IMR-90 (cell line): ENCODE results near the gene ABCC10. TPM values are rescaled to one million over a fixed set of nuclear protein-coding genes. Genes with fewer than 3 reads are reported as not detected.

Source experiments
- ATAC-seq: fragments of 200-7000 bp; cut with Tn5 transposase; 2 replicates; pipeline ENCODE4 v1.9.1; 2020; ENCODE audit warnings: low read depth, mild to moderate bottlenecking, moderate library complexity
- BruUV-seq: library from RNA; stranded (reverse); fragments of 400-500 nt; replicated peaks from 2 replicates; lab custom pipeline; 2021; lab: Mats Ljungman, UMichigan
- CTCF ChIA-PET: fragments of 300-600 bp; formaldehyde crosslinking; extraction: SDS; loops from one replicate; lab custom pipeline; 2021; ENCODE audit warnings: antibody characterized with exemption; lab: Yijun Ruan, JAX
- POLR2A ChIA-PET: fragments of 300-600 bp; sonication (Branson Sonifier 250); formaldehyde crosslinking; loops from one replicate; lab custom pipeline; 2022; ENCODE audit warnings: antibody characterized with exemption; ENCODE audit not compliant: unreplicated experiment; lab: Charles Lee
- DNase-seq: peaks from one replicate; pipeline ENCODE4 v3.0.0; 2013
- H2AFZ ChIP-seq: replicated peaks from 2 replicates; pipeline ENCODE3; 2013; ENCODE audit warnings: low read length, mild to moderate bottlenecking; ENCODE audit not compliant: poor library complexity
- H2AK5ac ChIP-seq: 2 replicates; pipeline ENCODE4 v1.6.1; 2013; ENCODE audit warnings: low read depth, low read length, inconsistent platforms
- H2AK9ac ChIP-seq: replicated peaks from 2 replicates; pipeline ENCODE3; 2013; ENCODE audit warnings: mild to moderate bottlenecking, low read depth, low read length, moderate library complexity; ENCODE audit not compliant: poor library complexity
- H2BK120ac ChIP-seq: 2 replicates; pipeline ENCODE4 v1.6.1; 2013; ENCODE audit warnings: low read depth, low read length, inconsistent platforms
- H2BK15ac ChIP-seq: 3 replicates; pipeline ENCODE4 v1.6.1; 2013; ENCODE audit warnings: low read depth, low read length, inconsistent platforms
- H2BK20ac ChIP-seq: 2 replicates; pipeline ENCODE4 v1.6.1; 2013; ENCODE audit warnings: low read depth, mild to moderate bottlenecking, inconsistent platforms, low read length, moderate library complexity
- H2BK5ac ChIP-seq: 2 replicates; pipeline ENCODE4 v1.6.1; 2013; ENCODE audit warnings: mild to moderate bottlenecking, low read depth, low read length, inconsistent platforms; ENCODE audit not compliant: poor library complexity, severe bottlenecking
- H3K14ac ChIP-seq: replicated peaks from 2 replicates; pipeline ENCODE4 v1.6.1; 2013; ENCODE audit warnings: low read depth, low read length, inconsistent platforms
- H3K18ac ChIP-seq: 2 replicates; pipeline ENCODE4 v1.6.1; 2013; ENCODE audit warnings: low read depth, low read length, control low read depth
- H3K23ac ChIP-seq: 2 replicates; pipeline ENCODE4 v1.6.1; 2013; ENCODE audit warnings: low read depth, low read length, inconsistent platforms
- H3K27ac ChIP-seq: 2 replicates; pipeline ENCODE4 v1.5.1; 2013; ENCODE audit warnings: mild to moderate bottlenecking, control low read depth, low read length; ENCODE audit not compliant: insufficient read depth
- H3K27me3 ChIP-seq: 2 replicates; pipeline ENCODE4 v1.6.1; 2013; ENCODE audit warnings: low read length; ENCODE audit not compliant: control insufficient read depth, insufficient read depth
- H3K36me3 ChIP-seq: 2 replicates; pipeline ENCODE4 v1.6.1; 2013; ENCODE audit warnings: low read length, mixed read lengths; ENCODE audit not compliant: control insufficient read depth, insufficient read depth
- H3K4ac ChIP-seq: 2 replicates; pipeline ENCODE4 v1.6.1; 2013; ENCODE audit warnings: low read depth, low read length, inconsistent platforms
- H3K4me1 ChIP-seq: 2 replicates; pipeline ENCODE4 v1.6.1; 2013; ENCODE audit warnings: low read length, mixed read lengths; ENCODE audit not compliant: control insufficient read depth, insufficient read depth
- H3K4me2 ChIP-seq: 2 replicates; pipeline ENCODE4 v1.6.1; 2013; ENCODE audit warnings: low read depth, mild to moderate bottlenecking, control low read depth, low read length, moderate library complexity
- H3K4me3 ChIP-seq: 2 replicates; pipeline ENCODE4 v1.5.1; 2013; ENCODE audit warnings: low read depth, mild to moderate bottlenecking, control low read depth, low read length, moderate library complexity; ENCODE audit not compliant: insufficient read depth
- H3K56ac ChIP-seq: 2 replicates; pipeline ENCODE4 v1.6.1; 2013; ENCODE audit warnings: low read length, inconsistent platforms; ENCODE audit not compliant: insufficient read depth; ENCODE audit errors: extremely low read depth
- H3K79me1 ChIP-seq, 2 experiments: 2 replicates each; pipeline ENCODE4 v1.6.1; 2013; ENCODE audit warnings: low read length in 2 of 2, inconsistent platforms in 1 of 2, low read depth in 1 of 2
- H3K9ac ChIP-seq: 2 replicates; pipeline ENCODE4 v1.6.1; 2013; ENCODE audit warnings: low read depth, low read length, control low read depth
- H3K9me1 ChIP-seq: 2 replicates; pipeline ENCODE4 v1.6.1; 2013; ENCODE audit warnings: low read length, inconsistent platforms; ENCODE audit not compliant: insufficient read depth
- H3K9me3 ChIP-seq: 2 replicates; pipeline ENCODE4 v1.6.1; 2013; ENCODE audit warnings: low read length; ENCODE audit not compliant: control insufficient read depth, insufficient read depth
- H4K20me1 ChIP-seq: 2 replicates; pipeline ENCODE4 v1.6.1; 2013; ENCODE audit warnings: low read length, inconsistent platforms; ENCODE audit not compliant: insufficient read depth
- H4K5ac ChIP-seq: 2 replicates; pipeline ENCODE4 v1.6.1; 2013; ENCODE audit warnings: mild to moderate bottlenecking, low read depth, low read length, control low read depth
- H4K8ac ChIP-seq, 2 experiments: 2 replicates each; pipeline ENCODE4 v1.6.1; 2013; ENCODE audit warnings: low read depth in 2 of 2, low read length in 2 of 2, control low read depth in 1 of 2, inconsistent platforms in 1 of 2
- H4K91ac ChIP-seq: 2 replicates; pipeline ENCODE4 v1.6.1; 2013; ENCODE audit warnings: low read depth, low read length, inconsistent platforms; ENCODE audit not compliant: insufficient read depth
- BHLHE40 ChIP-seq: fragments of 150-350 bp; IDR thresholded peaks from 2 replicates; pipeline ENCODE4 v1.6.1; 2016; ENCODE audit warnings: mild to moderate bottlenecking, low read depth, low read length
- CHD1 ChIP-seq: IDR thresholded peaks from 2 replicates; pipeline ENCODE4 v1.6.1; 2012; ENCODE audit warnings: low read depth, low read length, improper control_type of control experiment
- CTCF ChIP-seq: conservative IDR thresholded peaks from 2 replicates; pipeline ENCODE4 v1.5.1; 2012; ENCODE audit warnings: mild to moderate bottlenecking, low read depth, low read length, improper control_type of control experiment
- FOS ChIP-seq: fragments of 150-350 bp; IDR thresholded peaks from 2 replicates; pipeline ENCODE4 v1.6.1; 2016; ENCODE audit warnings: low read depth, low read length
- MAFK ChIP-seq: IDR thresholded peaks from 2 replicates; pipeline ENCODE4 v1.6.1; 2012; ENCODE audit warnings: low read depth, low read length, improper control_type of control experiment
- MAZ ChIP-seq: IDR thresholded peaks from 2 replicates; pipeline ENCODE4 v1.6.1; 2012; ENCODE audit warnings: low read depth, mild to moderate bottlenecking, low read length, improper control_type of control experiment, moderate library complexity, borderline replicate concordance
- NFE2L2 ChIP-seq: fragments of 150-350 bp; IDR thresholded peaks from 2 replicates; pipeline ENCODE4 v1.6.1; 2016; ENCODE audit warnings: low read depth, mild to moderate bottlenecking, low read length
- POLR2A ChIP-seq: IDR thresholded peaks from 2 replicates; pipeline ENCODE4 v1.6.1; 2012; ENCODE audit warnings: mild to moderate bottlenecking, low read depth, low read length
- RAD21 ChIP-seq: IDR thresholded peaks from 2 replicates; pipeline ENCODE4 v1.6.1; 2012; ENCODE audit warnings: low read length, improper control_type of control experiment
- RCOR1 ChIP-seq: IDR thresholded peaks from 2 replicates; pipeline ENCODE4 v1.6.1; 2012; ENCODE audit warnings: mild to moderate bottlenecking, low read length, improper control_type of control experiment; ENCODE audit not compliant: insufficient replicate concordance
- SMC3 ChIP-seq: fragments of 150-350 bp; IDR thresholded peaks from 2 replicates; pipeline ENCODE4 v1.6.1; 2016; ENCODE audit warnings: low read depth, mild to moderate bottlenecking, antibody characterized with exemption, low read length, moderate library complexity
- WGBS, 2 experiments: methylation state at CpG; one replicate each; pipeline versions ENCODE4 v1.1.5 to v1.1.7; 2013; ENCODE audit warnings: missing lambda C conversion rate in 2 of 2; ENCODE audit not compliant: insufficient read length in 1 of 2; ENCODE audit errors: extremely low coverage in 2 of 2; 5-methylcytosine and 5-hydroxymethylcytosine counted together
- dilution Hi-C: fragments of 300-500 bp; cut with HindIII; formaldehyde crosslinking; loops from one replicate; pipeline ENCODE4 v1.14.3; 2018; ENCODE audit warnings: low sequenced_read_pairs; ENCODE audit not compliant: unreplicated experiment
- in situ Hi-C: fragments of 300-500 bp; cut with MboI; formaldehyde crosslinking; loops from 3 replicates; pipeline ENCODE4 v1.14.3; 2019; ENCODE audit warnings: low sequenced_read_pairs, inconsistent platforms, mixed read lengths
- intact Hi-C: fragments of 100-400 bp; cut with micrococcal nuclease; formaldehyde crosslinking; loops from 2 replicates; pipeline ENCODE4 v1.10.0; 2022
- polyA plus RNA-seq, 3 experiments: library from polyadenylated mRNA; depleted of rRNA; stranded (reverse); fragments of >200 nt; gene quantifications; 2 replicates each; pipeline ENCODE4 v1.2.3, GENCODE V29; 2012; ENCODE audit warnings: low replicate concordance in 1 of 3
- total RNA-seq: library from RNA; depleted of rRNA; stranded (reverse); fragments of >200 nt; gene quantifications from 2 replicates; pipeline ENCODE4 v1.2.3, GENCODE V29; 2012
- TF ChIP-seq, protein P1 (sequence below): fragments of 150-350 bp; IDR thresholded peaks from 2 replicates; pipeline ENCODE4 v1.6.1; 2017; ENCODE audit warnings: mild to moderate bottlenecking, antibody characterized with exemption, low read length, low read depth
- TF ChIP-seq, protein P2 (sequence below): fragments of 150-350 bp; IDR thresholded peaks from 2 replicates; pipeline ENCODE4 v1.6.1; 2016; ENCODE audit warnings: low read depth, mild to moderate bottlenecking, low read length, moderate library complexity, borderline replicate concordance

Gene ABCC10
- total and polyA plus RNA-seq, 2 of the 4 experiments (the other 2 are of a cell fraction) = 7.0 to 26.3 TPM

DNA sequence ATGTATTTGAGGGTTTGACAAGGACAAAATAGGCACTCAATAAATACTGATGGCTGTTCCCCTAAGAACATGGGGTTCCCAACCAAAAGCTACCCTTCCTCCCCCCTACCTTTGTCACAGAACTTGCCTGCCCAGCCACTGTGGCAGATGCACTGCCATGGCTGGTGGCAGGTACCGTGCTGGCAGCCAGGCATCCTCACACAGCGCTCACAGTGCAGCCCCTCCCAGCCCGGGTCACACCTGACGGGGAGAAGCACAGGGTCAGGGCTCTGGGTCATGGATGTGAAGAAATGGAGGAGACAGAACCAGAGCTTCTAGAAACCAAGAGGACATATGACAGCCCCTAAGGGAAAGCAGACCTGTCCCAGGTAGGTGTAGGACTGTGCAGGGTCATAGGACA lies 25.6 kb downstream of the ABCC10 start:
- no peak for TF ChIP-seq FOS
- TF ChIP-seq RAD21 = no peak
- TF ChIP-seq CHD1 = no peak
- TF ChIP-seq SMC3 = no peak
- no peak for TF ChIP-seq NFE2L2
- TF ChIP-seq BHLHE40 = no peak
- no peak for TF ChIP-seq MAFK
- TF ChIP-seq, protein P1, sequence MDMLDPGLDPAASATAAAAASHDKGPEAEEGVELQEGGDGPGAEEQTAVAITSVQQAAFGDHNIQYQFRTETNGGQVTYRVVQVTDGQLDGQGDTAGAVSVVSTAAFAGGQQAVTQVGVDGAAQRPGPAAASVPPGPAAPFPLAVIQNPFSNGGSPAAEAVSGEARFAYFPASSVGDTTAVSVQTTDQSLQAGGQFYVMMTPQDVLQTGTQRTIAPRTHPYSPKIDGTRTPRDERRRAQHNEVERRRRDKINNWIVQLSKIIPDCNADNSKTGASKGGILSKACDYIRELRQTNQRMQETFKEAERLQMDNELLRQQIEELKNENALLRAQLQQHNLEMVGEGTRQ = no peak
- TF ChIP-seq POLR2A = no peak
- TF ChIP-seq MAZ = no peak
- no peak for TF ChIP-seq RCOR1
- TF ChIP-seq, protein P2, sequence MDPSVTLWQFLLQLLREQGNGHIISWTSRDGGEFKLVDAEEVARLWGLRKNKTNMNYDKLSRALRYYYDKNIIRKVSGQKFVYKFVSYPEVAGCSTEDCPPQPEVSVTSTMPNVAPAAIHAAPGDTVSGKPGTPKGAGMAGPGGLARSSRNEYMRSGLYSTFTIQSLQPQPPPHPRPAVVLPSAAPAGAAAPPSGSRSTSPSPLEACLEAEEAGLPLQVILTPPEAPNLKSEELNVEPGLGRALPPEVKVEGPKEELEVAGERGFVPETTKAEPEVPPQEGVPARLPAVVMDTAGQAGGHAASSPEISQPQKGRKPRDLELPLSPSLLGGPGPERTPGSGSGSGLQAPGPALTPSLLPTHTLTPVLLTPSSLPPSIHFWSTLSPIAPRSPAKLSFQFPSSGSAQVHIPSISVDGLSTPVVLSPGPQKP = no peak
- TF ChIP-seq CTCF = no peak
- H3K9me1 ChIP-seq = peaks cover 4% of the 10 kb centered on the region; the same call in 1 of the 2 replicates
- in situ Hi-C loops = no loop called here
- H3K27me3 ChIP-seq = peaks cover 14% of the 10 kb centered on the region
- H3K9ac ChIP-seq = no peak overlapping the region
- no peak for DNase-seq
- whole genome bisulfite sequencing, 2 experiments = 100% methylated on average over 1 of the region's 4 CpGs; no CpG with 5 or more reads in 1 of the 2 experiments
- H2AK5ac ChIP-seq = no peak overlapping the region
- dilution Hi-C loops = no loop called here
- ChIA-PET POLR2A (interaction anchor here (0.6 kb wide), 1 partner anchor 16 kb away, joined by 4 read pairs; no protein-coding TSS in a partner anchor), CTCF (interaction anchor here (1.0 to 1.2 kb wide), 2 partner anchors 14 to 43 kb away, joined by 3 read pairs; no protein-coding TSS in a partner anchor)
- no peak overlapping the region for H3K18ac ChIP-seq
- H2AFZ ChIP-seq = no peak overlapping the region
- BruUV-seq = no TSS peak
- H3K23ac ChIP-seq = no peak overlapping the region
- H3K56ac ChIP-seq = no peak overlapping the region
- H3K27ac ChIP-seq = no peak overlapping the region
- peaks cover 2% of the 10 kb centered on the region; the same call in 1 of the 2 replicates for H3K4me1 ChIP-seq
- no peak overlapping the region for H2BK15ac ChIP-seq
- no peak overlapping the region for H2BK20ac ChIP-seq
- no peak overlapping the region for H4K8ac ChIP-seq
- no peaks in the 10 kb centered on the region; the same call in 1 of the 2 replicates for H4K20me1 ChIP-seq
- no peak overlapping the region for H2BK120ac ChIP-seq
- ATAC-seq = no peak
- intact Hi-C loops = no loop called here
- no peak overlapping the region for H2AK9ac ChIP-seq
- H4K5ac ChIP-seq = no peak overlapping the region
- no peak overlapping the region for H3K4me3 ChIP-seq
- no peak overlapping the region for H3K4ac ChIP-seq
- no peaks in the 10 kb centered on the region for H3K9me3 ChIP-seq
- no peak overlapping the region for H2BK5ac ChIP-seq
- H3K14ac ChIP-seq = no peak overlapping the region
- no peak overlapping the region for H4K91ac ChIP-seq
- peaks cover 38% of the 10 kb centered on the region for H3K36me3 ChIP-seq
- H3K4me2 ChIP-seq = no peak overlapping the region
- H3K79me1 ChIP-seq = no peaks in the 10 kb centered on the region
